BE2C (cell line): ENCODE data around the gene ASTN2.

Experiments used
- DNase-seq: peaks from one replicate; pipeline ENCODE4 v3.0.0-alpha.2; 2020
- H3K27me3 ChIP-seq: fragments of 250-450 bp; sonication (Bioruptor Pico); 2 replicates; pipeline ENCODE4 v1.5.1; 2020; ENCODE audit warnings: mild to moderate bottlenecking
- H3K36me3 ChIP-seq: fragments of 250-450 bp; sonication (Bioruptor Pico); 2 replicates; pipeline ENCODE4 v1.5.1; 2020; ENCODE audit warnings: mild to moderate bottlenecking
- H3K4me1 ChIP-seq: fragments of 250-450 bp; sonication (Bioruptor Pico); 2 replicates; pipeline ENCODE4 v1.5.1; 2020
- H3K4me3 ChIP-seq: 2 replicates; pipeline ENCODE4 v1.5.1; 2011; ENCODE audit warnings: low read depth, low read length
- H3K9me3 ChIP-seq: fragments of 250-450 bp; sonication (Bioruptor Pico); 2 replicates; pipeline ENCODE4 v1.5.1; 2020
- CTCF ChIP-seq: IDR thresholded peaks from 2 replicates; pipeline ENCODE4 v1.5.1; 2012; ENCODE audit warnings: mild to moderate bottlenecking, low read depth, low read length

ASTN2 gene

GRCh38 chr9:117282541-117282940 lies 132.3 kb downstream of the ASTN2 start:
- Histone ChIP-seq H3K4me1 (peaks cover 46% of the 10 kb centered on the region), H3K9me3 (no peaks in the 10 kb centered on the region), H3K4me3 (no peak overlapping the region), H3K36me3 (peaks cover 16% of the 10 kb centered on the region), H3K27me3 (no peaks in the 10 kb centered on the region)
- no peak for TF ChIP-seq CTCF
- no peak for DNase-seq

DNA sequence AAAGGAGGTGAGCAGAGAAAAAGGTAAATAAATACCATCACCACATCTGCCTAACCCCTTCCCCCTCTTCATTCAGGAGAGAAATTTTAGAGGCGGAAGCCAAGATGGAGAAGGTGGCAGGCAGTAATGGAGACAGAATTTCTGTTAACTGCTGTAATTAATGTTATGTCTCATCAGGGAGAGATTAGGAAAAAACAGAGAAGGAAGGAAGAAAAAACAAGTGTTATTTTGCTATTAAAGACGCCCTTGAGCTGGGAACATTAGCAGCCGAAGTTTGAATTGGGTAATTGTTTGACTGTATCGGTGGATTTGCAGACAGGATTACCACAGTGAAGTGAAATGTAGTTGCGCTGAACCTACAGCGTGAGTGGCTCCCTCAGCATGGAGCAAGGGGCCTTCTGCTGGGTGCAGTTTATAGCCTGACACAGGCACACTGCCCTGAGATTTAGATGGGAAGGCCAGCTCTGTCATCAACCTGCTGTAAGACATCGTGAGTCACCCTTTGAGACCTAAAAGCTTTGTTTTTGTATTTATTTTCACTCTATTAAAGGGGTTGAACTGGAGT lies 136.3 kb downstream of the ASTN2 start:
- Histone ChIP-seq H3K9me3 (no peaks in the 10 kb centered on the region), H3K27me3 (no peaks in the 10 kb centered on the region), H3K4me1 (peaks cover 41% of the 10 kb centered on the region), H3K36me3 (peaks cover 6% of the 10 kb centered on the region), H3K4me3 (peak overlapping the region; percentile 47)
- DNase-seq = peak; percentile 68
- no peak for TF ChIP-seq CTCF

- H3K4me3 ChIP-seq = peak overlapping the region; percentile 47
- no peaks in the 10 kb centered on the region for H3K27me3 ChIP-seq
- peaks cover 8% of the 10 kb centered on the region for H3K36me3 ChIP-seq
- DNase-seq = peak; percentile 63
- H3K4me1 ChIP-seq = peaks cover 45% of the 10 kb centered on the region
- no peak for TF ChIP-seq CTCF
- no peaks in the 10 kb centered on the region for H3K9me3 ChIP-seq
These were observed 136.8 kb downstream of the ASTN2 start for GRCh38 chr9:117278020-117278419.

DNA sequence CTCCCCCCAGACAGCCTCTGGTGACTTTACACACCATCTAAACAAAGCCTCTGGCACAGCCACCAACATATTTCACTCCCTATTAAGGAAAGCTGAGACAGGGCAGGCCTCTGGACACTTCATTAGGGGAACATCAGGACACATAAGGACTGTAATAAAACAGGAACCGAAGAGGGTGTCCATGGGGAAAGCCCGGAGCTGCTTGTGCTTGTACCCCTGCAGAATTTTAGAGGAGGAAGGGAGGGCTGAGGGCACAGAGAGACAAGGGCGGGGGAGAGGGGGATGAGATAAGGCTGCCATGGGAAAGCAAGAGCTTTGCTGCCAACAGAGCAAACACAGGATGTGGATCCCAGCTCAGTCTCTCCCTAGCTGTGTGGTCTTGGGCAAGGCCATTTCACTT lies 138.4 kb downstream of the ASTN2 start:
- Histone ChIP-seq H3K36me3 (peaks cover 16% of the 10 kb centered on the region), H3K27me3 (no peaks in the 10 kb centered on the region), H3K4me3 (no peak overlapping the region), H3K4me1 (peaks cover 44% of the 10 kb centered on the region), H3K9me3 (no peaks in the 10 kb centered on the region)
- TF ChIP-seq CTCF = no peak
- DNase-seq = peak; percentile 69

DNA sequence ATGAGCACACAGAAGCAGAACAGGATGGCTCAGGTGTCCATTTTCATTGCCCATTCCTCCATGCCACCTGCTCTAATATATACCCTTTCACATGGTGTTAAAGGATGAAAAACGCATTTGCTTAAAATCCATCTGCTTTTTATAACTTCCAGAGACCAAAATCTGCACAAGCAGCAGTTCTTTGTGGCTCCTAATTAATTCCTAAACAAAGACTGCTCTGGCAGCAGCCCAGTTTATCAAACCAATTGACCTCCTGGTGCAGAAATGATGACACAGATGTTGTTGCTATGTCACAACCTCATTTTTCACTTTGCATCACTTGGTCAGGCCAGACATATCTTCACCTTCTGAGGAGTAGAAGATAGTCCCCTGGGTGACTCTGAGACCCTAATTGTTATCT lies 141.2 kb downstream of the ASTN2 start:
- no peaks in the 10 kb centered on the region for H3K9me3 ChIP-seq
- peaks cover 30% of the 10 kb centered on the region for H3K4me1 ChIP-seq
- peaks cover 24% of the 10 kb centered on the region for H3K36me3 ChIP-seq
- TF ChIP-seq CTCF = no peak
- no peak for DNase-seq
- no peaks in the 10 kb centered on the region for H3K27me3 ChIP-seq
- no peak overlapping the region for H3K4me3 ChIP-seq

DNA sequence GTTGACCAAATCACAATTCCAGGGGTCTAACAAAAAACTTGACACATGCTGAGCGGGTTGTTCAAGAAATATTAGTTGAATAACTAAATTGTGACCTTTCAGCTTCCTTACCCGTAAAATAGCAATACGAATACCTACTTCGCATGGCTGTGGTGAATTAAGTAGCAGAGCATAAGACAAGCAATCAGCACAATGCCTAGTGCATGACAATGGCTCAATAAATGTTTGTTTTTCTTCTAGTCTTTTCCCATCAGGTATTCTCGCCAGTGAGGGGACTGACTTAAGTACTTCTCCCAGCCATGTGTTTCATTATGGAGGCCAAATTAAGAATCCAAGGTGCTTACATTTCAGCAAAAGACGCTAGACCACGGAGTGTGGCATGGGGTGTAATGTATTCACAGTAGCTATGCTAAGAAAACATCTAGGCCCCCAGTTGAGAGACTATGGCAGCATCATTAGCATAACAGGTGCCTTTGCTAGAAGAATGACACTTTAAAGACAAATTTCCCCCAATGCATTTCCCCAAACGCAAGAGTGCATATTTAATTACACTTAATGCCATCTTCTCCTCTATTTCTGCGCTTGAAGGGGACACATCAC lies 145.9 kb downstream of the ASTN2 start:
- Histone ChIP-seq H3K36me3 (peaks cover 29% of the 10 kb centered on the region), H3K4me3 (no peak overlapping the region), H3K4me1 (peaks cover 15% of the 10 kb centered on the region), H3K27me3 (no peaks in the 10 kb centered on the region), H3K9me3 (no peaks in the 10 kb centered on the region)
- TF ChIP-seq CTCF = no peak
- DNase-seq = no peak
